ENCODE data around the gene KRT6A. TPM values are rescaled to one million over a fixed set of nuclear protein-coding genes. Genes with fewer than 3 reads are reported as not detected.

Gene KRT6A
- total and polyA plus RNA-seq, 7 experiments from 2014 or later, result not detected

DNA sequence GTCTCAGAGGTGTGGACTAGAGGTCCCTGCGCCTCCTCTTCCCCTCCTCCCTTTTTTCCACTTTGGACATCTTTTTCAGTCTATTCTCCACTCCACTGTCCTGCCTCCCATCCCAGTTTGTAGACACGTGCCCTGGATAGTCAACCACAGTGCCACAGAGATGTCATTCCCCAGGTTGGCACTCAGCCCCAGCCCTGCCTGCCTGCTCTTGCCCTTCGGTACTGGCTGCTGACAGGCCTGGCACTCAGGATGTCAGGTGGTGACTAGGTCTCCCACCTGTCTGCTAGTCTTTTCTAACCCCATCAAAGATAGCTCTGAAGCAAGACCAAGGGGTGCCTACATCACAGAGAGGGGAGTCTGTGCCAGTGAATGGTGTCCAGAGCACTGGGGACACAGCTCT lies 44.0 kb upstream of the KRT6A start:
- no peak overlapping the region for H3K27ac Mint-ChIP-seq
- Histone ChIP-seq H3K9me3 (ENCODE audit: control insufficient read depth in 2 of 3, low read length in 3 of 3) (no peaks in the 10 kb centered on the region), H3K4me1 (ENCODE audit: control insufficient read depth in 2 of 2, insufficient read depth in 2 of 2, low read length in 2 of 2) (no peaks in the 10 kb centered on the region), H3K27ac (ENCODE audit: low read depth, low read length) (no peak overlapping the region), H3K4me3 (ENCODE audit: low read length) (no peak overlapping the region), H3K27me3 (ENCODE audit: control insufficient read depth in 2 of 2, insufficient read depth in 2 of 2, low read length in 2 of 2) (no peaks in the 10 kb centered on the region), H3K36me3 (ENCODE audit: control insufficient read depth in 2 of 3, insufficient read depth in 3 of 3, low read length in 3 of 3) (no peaks in the 10 kb centered on the region)
- POLR2A ChIA-PET, result no interaction called here
- H3K9me3 Mint-ChIP-seq, result no peaks in the 10 kb centered on the region
- DNase-seq (no peak), ATAC-seq (no peak)
- H3K27me3 Mint-ChIP-seq, result peaks cover 0 to 3% (median 0%) of the 10 kb centered on the region in 5 donors
- H3K4me3 Mint-ChIP-seq, result no peak overlapping the region
- intact Hi-C loops (cut with micrococcal nuclease), result no loop called here
- CTCF ChIA-PET, result interaction anchor here (0.6 kb wide), 1 partner anchor 331 kb away, joined by 4 read pairs; no protein-coding TSS in a partner anchor
- peaks cover 0 to 5% (median 0%) of the 10 kb centered on the region in 7 donors for H3K4me1 Mint-ChIP-seq
- H3K36me3 Mint-ChIP-seq, result no peaks in the 10 kb centered on the region

DNA sequence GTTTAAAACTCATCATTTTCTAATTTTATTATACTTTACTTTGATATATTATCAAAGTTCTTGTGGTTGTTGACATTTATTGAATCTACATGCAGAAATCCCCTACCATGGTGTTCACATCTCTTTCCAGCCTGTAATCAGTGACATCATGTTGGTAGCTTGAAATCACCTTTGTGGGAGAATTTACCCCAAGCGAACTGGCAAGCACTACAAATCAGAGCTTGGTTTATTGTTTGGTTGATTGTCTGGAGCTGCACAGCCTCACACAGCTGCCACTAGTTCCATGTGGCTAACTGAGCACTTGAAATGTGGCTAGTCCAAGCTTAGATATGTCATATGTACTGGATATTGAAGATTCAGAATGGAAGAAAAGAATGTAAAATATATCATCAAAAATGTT lies 42.5 kb upstream of the KRT6A start:
- no peaks in the 10 kb centered on the region for H3K9me3 Mint-ChIP-seq
- ATAC-seq, result no peak

DNA sequence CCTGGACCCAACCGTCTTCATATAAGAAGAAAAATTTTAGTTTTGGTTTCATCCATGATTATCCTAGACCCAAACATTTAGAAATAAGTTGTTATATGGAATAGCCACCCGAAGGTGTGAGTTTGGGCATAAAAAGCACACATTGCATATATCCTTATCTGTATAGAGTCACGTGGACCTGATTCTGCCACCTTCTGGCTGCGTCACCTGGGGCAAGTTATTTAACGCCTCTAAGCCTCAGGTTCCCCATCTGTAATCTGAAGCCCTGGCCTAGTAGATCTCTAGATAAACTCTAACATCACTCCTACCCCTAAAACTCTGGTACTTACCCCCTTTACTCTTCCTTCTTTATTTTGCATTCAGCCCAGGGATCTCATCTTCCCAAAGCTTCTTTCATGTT lies 41.4 kb upstream of the KRT6A start:
- ATAC-seq (no peak), DNase-seq (no peak)
- peaks cover 0 to 3% (median 0%) of the 10 kb centered on the region in 5 donors for H3K27me3 Mint-ChIP-seq
- H3K27ac ChIP-seq (ENCODE audit: low read depth, low read length), result no peak overlapping the region
- H3K36me3 ChIP-seq (ENCODE audit: control insufficient read depth in 2 of 3, insufficient read depth in 3 of 3, low read length in 3 of 3), result no peaks in the 10 kb centered on the region
- intact Hi-C loops (cut with micrococcal nuclease), result no loop called here
- H3K4me3 ChIP-seq (ENCODE audit: low read length), result no peak overlapping the region
- no peak overlapping the region for H3K4me3 Mint-ChIP-seq
- H3K4me1 Mint-ChIP-seq, result peaks cover 0 to 7% (median 0%) of the 10 kb centered on the region in 7 donors
- no peak overlapping the region for H3K27ac Mint-ChIP-seq
- ChIA-PET CTCF (no interaction called here), POLR2A (no interaction called here)
- H3K4me1 ChIP-seq (ENCODE audit: control insufficient read depth in 2 of 2, insufficient read depth in 2 of 2, low read length in 2 of 2), result no peaks in the 10 kb centered on the region
- H3K9me3 Mint-ChIP-seq, result peaks cover 0 to 2% (median 0%) of the 10 kb centered on the region in 11 donors
- no peaks in the 10 kb centered on the region for H3K36me3 Mint-ChIP-seq
- no peaks in the 10 kb centered on the region for H3K9me3 ChIP-seq (ENCODE audit: control insufficient read depth in 2 of 3, low read length in 3 of 3)
- H3K27me3 ChIP-seq (ENCODE audit: control insufficient read depth in 2 of 2, insufficient read depth in 2 of 2, low read length in 2 of 2), result no peaks in the 10 kb centered on the region

More for the DNA sequence above, 42.5 kb upstream of the KRT6A start:
- Histone ChIP-seq H3K9me3 (ENCODE audit: control insufficient read depth in 2 of 3, low read length in 3 of 3) (no peaks in the 10 kb centered on the region), H3K36me3 (ENCODE audit: control insufficient read depth in 2 of 3, insufficient read depth in 3 of 3, low read length in 3 of 3) (no peaks in the 10 kb centered on the region), H3K4me3 (ENCODE audit: low read length) (no peak overlapping the region), H3K27me3 (ENCODE audit: control insufficient read depth in 2 of 2, insufficient read depth in 2 of 2, low read length in 2 of 2) (no peaks in the 10 kb centered on the region), H3K4me1 (ENCODE audit: control insufficient read depth in 2 of 2, insufficient read depth in 2 of 2, low read length in 2 of 2) (no peaks in the 10 kb centered on the region), H3K27ac (ENCODE audit: low read depth, low read length) (no peak overlapping the region)
- H3K36me3 Mint-ChIP-seq, result no peaks in the 10 kb centered on the region
- H3K4me3 Mint-ChIP-seq, result no peak overlapping the region
- H3K27ac Mint-ChIP-seq, result no peak overlapping the region
- ChIA-PET CTCF (interaction anchor here (1.0 kb wide), 1 partner anchor 10 kb away, joined by 3 read pairs; no protein-coding TSS in a partner anchor), POLR2A (no interaction called here)
- DNase-seq, result no peak
- intact Hi-C loops (cut with micrococcal nuclease), result no loop called here
- peaks cover 0 to 3% (median 0%) of the 10 kb centered on the region in 5 donors for H3K27me3 Mint-ChIP-seq
- H3K4me1 Mint-ChIP-seq, result peaks cover 0 to 7% (median 0%) of the 10 kb centered on the region in 7 donors

DNA sequence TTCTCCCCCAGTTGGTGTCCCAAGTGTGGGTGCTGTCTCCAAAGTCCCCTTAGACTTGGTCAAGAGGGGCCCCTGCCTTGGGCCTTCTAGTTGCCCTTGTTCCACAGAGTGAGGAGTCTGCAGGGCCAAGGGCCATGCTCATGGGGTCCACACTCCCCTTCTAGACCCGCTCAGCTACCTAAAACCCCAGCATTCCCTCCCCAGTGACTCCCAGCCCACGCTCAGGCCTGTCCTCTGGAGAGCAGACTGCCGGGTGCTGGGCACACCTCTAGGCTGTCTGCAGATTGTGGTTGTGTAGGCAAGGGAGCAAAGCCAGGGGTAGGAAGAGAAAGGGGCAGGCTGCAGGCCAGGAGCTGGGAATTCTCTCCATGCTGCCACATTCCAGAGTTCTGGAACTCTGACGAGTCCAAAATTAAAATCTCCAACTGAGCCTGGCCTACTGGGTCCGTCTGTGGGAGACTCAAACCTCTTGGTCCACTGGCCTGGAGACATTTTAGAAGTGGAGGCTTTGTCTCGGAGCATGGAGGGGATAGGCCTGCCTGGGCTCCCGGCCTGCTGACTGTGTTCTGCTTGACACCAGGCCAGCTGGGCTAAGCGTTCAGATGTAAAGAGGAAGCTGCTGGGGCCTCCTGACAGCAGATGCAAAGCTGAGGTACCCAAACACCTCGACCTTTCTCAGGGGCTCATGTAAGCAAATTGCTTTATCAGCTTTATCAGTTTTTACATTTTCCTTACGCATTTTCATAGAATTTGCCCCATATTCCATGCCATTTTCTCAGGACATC lies 40.8 kb upstream of the KRT6A start:
- ATAC-seq (no peak), DNase-seq (no peak)
- Histone ChIP-seq H3K36me3 (ENCODE audit: control insufficient read depth in 2 of 3, insufficient read depth in 3 of 3, low read length in 3 of 3) (no peaks in the 10 kb centered on the region), H3K4me1 (ENCODE audit: control insufficient read depth in 2 of 2, insufficient read depth in 2 of 2, low read length in 2 of 2) (no peaks in the 10 kb centered on the region), H3K27me3 (ENCODE audit: control insufficient read depth in 2 of 2, insufficient read depth in 2 of 2, low read length in 2 of 2) (no peaks in the 10 kb centered on the region), H3K4me3 (ENCODE audit: low read length) (no peak overlapping the region), H3K9me3 (ENCODE audit: control insufficient read depth in 2 of 3, low read length in 3 of 3) (no peaks in the 10 kb centered on the region), H3K27ac (ENCODE audit: low read depth, low read length) (no peak overlapping the region)
- Mint-ChIP-seq H3K4me3 (no peak overlapping the region), H3K9me3 (peaks cover 0 to 2% (median 0%) of the 10 kb centered on the region in 11 donors), H3K27ac (no peak overlapping the region), H3K27me3 (peaks cover 0 to 3% (median 0%) of the 10 kb centered on the region in 5 donors), H3K4me1 (peaks cover 0 to 7% (median 0%) of the 10 kb centered on the region in 7 donors), H3K36me3 (no peaks in the 10 kb centered on the region)
- intact Hi-C loops (cut with micrococcal nuclease), result no loop called here
- ChIA-PET CTCF (no interaction called here), POLR2A (no interaction called here)

DNA sequence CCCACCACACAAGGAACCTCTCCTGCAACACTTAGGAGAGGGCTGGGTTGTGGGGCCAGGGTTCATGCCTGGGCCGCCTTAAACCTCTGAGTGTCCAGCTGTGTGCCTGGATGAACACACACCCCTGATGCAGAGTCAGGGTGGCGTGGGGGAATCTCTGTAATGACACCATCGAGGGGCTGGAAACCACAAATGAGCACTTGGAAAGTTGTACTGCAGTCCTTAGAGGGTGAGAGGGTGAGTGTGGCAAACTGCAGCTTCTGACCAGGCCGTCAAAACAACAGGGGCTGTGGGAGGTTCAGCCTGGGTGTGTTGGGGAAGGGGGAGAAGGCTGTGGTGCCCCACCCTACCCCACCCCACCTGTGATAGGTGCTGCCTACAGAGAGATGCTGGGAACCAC lies 39.6 kb upstream of the KRT6A start:
- Mint-ChIP-seq H3K4me1 (peaks cover 0 to 7% (median 0%) of the 10 kb centered on the region in 7 donors), H3K9me3 (peaks cover 0 to 2% (median 0%) of the 10 kb centered on the region in 11 donors), H3K27me3 (peaks cover 0 to 2% (median 0%) of the 10 kb centered on the region in 5 donors), H3K36me3 (no peaks in the 10 kb centered on the region), H3K27ac (no peak overlapping the region), H3K4me3 (no peak overlapping the region)
- H3K36me3 ChIP-seq (ENCODE audit: control insufficient read depth in 2 of 3, insufficient read depth in 3 of 3, low read length in 3 of 3), result no peaks in the 10 kb centered on the region
- no peak overlapping the region for H3K4me3 ChIP-seq (ENCODE audit: low read length)
- H3K27ac ChIP-seq (ENCODE audit: low read depth, low read length), result no peak overlapping the region
- POLR2A ChIA-PET, result no interaction called here
- H3K27me3 ChIP-seq (ENCODE audit: control insufficient read depth in 2 of 2, insufficient read depth in 2 of 2, low read length in 2 of 2), result no peaks in the 10 kb centered on the region
- no peaks in the 10 kb centered on the region for H3K9me3 ChIP-seq (ENCODE audit: control insufficient read depth in 2 of 3, low read length in 3 of 3)
- no peaks in the 10 kb centered on the region for H3K4me1 ChIP-seq (ENCODE audit: control insufficient read depth in 2 of 2, insufficient read depth in 2 of 2, low read length in 2 of 2)
- intact Hi-C loops (cut with micrococcal nuclease), result no loop called here
- ATAC-seq, result no peak
- DNase-seq, result no peak
- CTCF ChIA-PET, result no interaction called here

DNA sequence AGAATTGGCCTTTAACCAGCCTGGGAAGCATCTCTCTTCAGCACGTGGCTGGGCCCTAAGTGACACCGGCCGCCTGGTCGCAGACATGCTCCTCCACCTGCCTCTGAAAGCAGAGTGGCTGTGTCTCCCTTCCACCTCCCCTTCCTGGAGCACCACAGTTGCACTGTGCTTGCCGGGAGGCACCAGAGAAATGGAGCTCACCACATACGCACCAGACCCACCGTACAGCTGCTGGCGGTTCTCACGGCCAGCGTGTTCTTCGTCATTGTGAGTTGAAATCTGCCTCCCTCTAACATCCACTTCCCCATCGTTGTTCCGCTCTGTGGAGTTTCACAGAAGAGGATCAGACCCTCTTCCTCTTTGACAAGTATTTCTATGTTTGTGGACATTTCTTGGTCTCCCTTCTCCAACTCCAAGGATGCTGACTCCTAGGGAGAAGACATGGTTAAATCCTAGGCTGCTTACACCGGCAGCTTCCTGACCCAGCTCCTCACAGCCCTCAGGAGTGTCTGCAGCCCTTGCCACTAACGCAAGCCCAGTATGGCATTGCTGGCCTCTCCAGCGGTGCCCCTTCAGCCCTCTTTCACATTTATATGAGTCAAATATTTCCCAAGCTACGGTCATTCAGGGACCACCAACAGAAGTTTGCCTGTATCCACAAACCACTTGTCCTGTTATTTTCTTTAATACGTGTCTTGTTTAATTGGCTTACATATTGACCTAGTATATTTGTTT lies 38.7 kb upstream of the KRT6A start:
- Mint-ChIP-seq H3K9me3 (peaks cover 0 to 2% (median 0%) of the 10 kb centered on the region in 11 donors), H3K27ac (no peak overlapping the region), H3K4me3 (no peak overlapping the region), H3K27me3 (no peaks in the 10 kb centered on the region), H3K4me1 (peaks cover 0 to 11% (median 0%) of the 10 kb centered on the region in 7 donors), H3K36me3 (no peaks in the 10 kb centered on the region)
- no peak for DNase-seq
- Histone ChIP-seq H3K27ac (ENCODE audit: low read depth, low read length) (no peak overlapping the region), H3K9me3 (ENCODE audit: control insufficient read depth in 2 of 3, low read length in 3 of 3) (no peaks in the 10 kb centered on the region), H3K4me3 (ENCODE audit: low read length) (no peak overlapping the region), H3K27me3 (ENCODE audit: control insufficient read depth in 2 of 2, insufficient read depth in 2 of 2, low read length in 2 of 2) (no peaks in the 10 kb centered on the region), H3K36me3 (ENCODE audit: control insufficient read depth in 2 of 3, insufficient read depth in 3 of 3, low read length in 3 of 3) (no peaks in the 10 kb centered on the region), H3K4me1 (ENCODE audit: control insufficient read depth in 2 of 2, insufficient read depth in 2 of 2, low read length in 2 of 2) (peaks cover 0 to 6% of the 10 kb centered on the region in 2 donors)
- ChIA-PET POLR2A (interaction anchor here (0.5 kb wide), 1 partner anchor 337 kb away, joined by 5 read pairs; no protein-coding TSS in a partner anchor), CTCF (no interaction called here)
- intact Hi-C loops (cut with micrococcal nuclease), result no loop called here
- ATAC-seq, result peak; percentile 68

Data from naive thymus-derived CD4-positive, alpha-beta T cell (primary cell).